Measurements from ENCODE around the gene EPN2.

GRCh38 chr17:19327031-19327783 is 90.0 kb downstream of the EPN2 start:
- TF ChIP-seq CTCF (conservative IDR thresholded peaks at IDR 0.05) (no peak), EZH2 (IDR thresholded peaks at IDR 0.05; ENCODE audit: low read depth) (no peak)

Data from PC-9 (cell line).